Esophagus muscularis mucosa (tissue), 4 donors: ENCODE measurements around the gene PCDH1. TPM values are rescaled to one million over a fixed set of nuclear protein-coding genes. Genes with fewer than 3 reads are reported as not detected.

Experiments
- DNase-seq: peaks from one replicate; pipeline ENCODE4 v3.0.0-alpha.2; 2017; ENCODE audit errors: extremely low spot score
- H3K27ac ChIP-seq, 4 donors: fragments of 200-600 bp; sonication (generic); replicated peaks in 1 of 4; 1 replicate in 3 of 4; 2 replicates in 1 of 4; pipeline ENCODE4 v1.5.1; 2016 to 2019; ENCODE audit warnings: mild to moderate bottlenecking in 1 of 4
- H3K27me3 ChIP-seq, 4 donors: fragments of 200-600 bp; sonication (generic); one replicate each; pipeline versions ENCODE4 v1.5.1 to v1.6.0; 2016 to 2019
- H3K36me3 ChIP-seq, 4 donors: fragments of 200-600 bp; sonication (generic); one replicate each; pipeline ENCODE4 v1.5.1; 2016 to 2019
- H3K4me1 ChIP-seq, 4 donors: fragments of 200-600 bp; sonication (generic); one replicate each; pipeline ENCODE4 v1.5.1; 2016 to 2019
- H3K4me3 ChIP-seq, 4 donors: fragments of 200-600 bp; sonication (generic); 1 replicate in 2 of 4; 2 replicates in 2 of 4; pipeline ENCODE4 v1.5.1; 2016 to 2019; ENCODE audit warnings: mild to moderate bottlenecking in 4 of 4, moderate library complexity in 1 of 4
- H3K9me3 ChIP-seq, 4 donors: fragments of 200-600 bp; sonication (generic); 1 replicate in 3 of 4; 2 replicates in 1 of 4; pipeline ENCODE4 v1.5.1; 2016 to 2019
- CTCF ChIP-seq, 3 experiments: fragments of 200-600 bp in 2 of 3; fragments of 450-650 bp in 1 of 3; sonication (generic) in 2 of 3; IDR thresholded peaks; one replicate each; pipeline ENCODE4 v1.5.1; 2017 to 2019; ENCODE audit warnings: antibody characterized with exemption in 3 of 3, mild to moderate bottlenecking in 2 of 3, moderate library complexity in 1 of 3
- EP300 ChIP-seq: sonication (generic); formaldehyde crosslinking; IDR thresholded peaks from one replicate; pipeline ENCODE4 v1.6.1; 2017; ENCODE audit warnings: antibody characterized with exemption
- POLR2A ChIP-seq: fragments of 450-650 bp; IDR thresholded peaks from one replicate; pipeline ENCODE4 v1.6.1; 2017; ENCODE audit warnings: antibody characterized with exemption, moderate library complexity, mild to moderate bottlenecking, low read depth
- POLR2AphosphoS5 ChIP-seq, 2 donors: sonication (generic); formaldehyde crosslinking; IDR thresholded peaks; one replicate each; pipeline ENCODE4 v1.6.1; 2017; ENCODE audit warnings: antibody characterized with exemption in 2 of 2
- WGBS: methylation state at CpG from one replicate; pipeline ENCODE4 v1.1.5; 2018; 5-methylcytosine and 5-hydroxymethylcytosine counted together
- intact Hi-C: fragments of 100-400 bp; cut with DNase I; formaldehyde crosslinking; loops from one replicate; pipeline ENCODE4 v1.15.1; 2023
- total RNA-seq, 4 donors: library from RNA; depleted of rRNA; stranded (reverse); fragments of >200 nt; gene quantifications; one replicate each; pipeline versions ENCODE4 v1.1.0 to v1.2.1, GENCODE V29; 2016

The PCDH1 gene
- total RNA-seq, 4 donors from 2014 or later: 18.7 to 57.8 (median 38.2) TPM

DNA sequence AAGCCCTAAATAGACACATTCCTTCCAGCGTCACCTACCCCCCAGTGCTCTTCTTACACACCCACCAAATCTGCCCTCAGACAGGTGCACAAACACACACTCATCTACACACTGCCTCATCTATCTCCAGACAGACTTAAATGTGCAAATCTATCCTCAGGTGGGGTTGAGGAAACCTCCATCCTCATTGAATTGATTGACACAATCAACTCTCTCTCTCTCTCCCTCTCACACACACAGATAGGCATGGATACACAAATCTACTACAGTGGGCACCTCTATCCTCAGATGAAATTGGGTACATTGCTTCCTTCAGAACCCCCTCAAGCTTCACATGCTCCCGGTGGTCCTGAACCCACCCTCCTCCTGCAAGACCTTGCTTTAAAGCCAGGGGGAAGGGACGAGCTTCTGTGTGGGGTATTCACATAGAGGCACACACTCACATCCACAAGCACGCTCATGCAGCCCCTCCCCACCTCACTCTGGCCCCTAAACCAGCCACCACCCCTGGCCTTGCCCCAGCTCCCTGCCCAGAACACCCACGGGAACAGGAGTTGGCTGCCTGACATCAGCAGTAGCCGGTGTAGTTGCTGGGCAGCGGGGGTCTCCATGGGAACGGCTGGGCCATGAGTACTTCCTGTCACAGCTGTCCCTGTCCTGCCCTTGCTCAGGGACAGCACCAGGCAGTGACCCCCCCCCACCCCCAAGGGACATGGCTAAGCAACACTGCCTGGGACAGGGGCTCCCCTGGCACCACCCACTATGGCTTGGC, 22.8 kb downstream of the PCDH1 start:
- TF ChIP-seq EP300 (no peak), POLR2A (no peak), POLR2AphosphoS5 (IDR thresholded peaks at IDR 0.05) (no peak), CTCF (IDR thresholded peaks at IDR 0.05) (no peak)
- H3K4me1 ChIP-seq: peaks cover 15 to 29% (median 24%) of the 10 kb centered on the region in 4 donors
- H3K27me3 ChIP-seq: peaks cover 0 to 5% (median 0%) of the 10 kb centered on the region in 4 donors
- H3K9me3 ChIP-seq: no peaks in the 10 kb centered on the region
- peaks cover 0 to 60% (median 14%) of the 10 kb centered on the region in 4 donors for H3K36me3 ChIP-seq
- intact Hi-C loops: no loop called here
- WGBS: 29% methylated on average over 8 of the region's 8 CpGs
- peak overlapping the region in 2 of 4 donors; percentile 11 to 13 for H3K27ac ChIP-seq
- H3K4me3 ChIP-seq: no peak overlapping the region
- DNase-seq: no peak

DNA sequence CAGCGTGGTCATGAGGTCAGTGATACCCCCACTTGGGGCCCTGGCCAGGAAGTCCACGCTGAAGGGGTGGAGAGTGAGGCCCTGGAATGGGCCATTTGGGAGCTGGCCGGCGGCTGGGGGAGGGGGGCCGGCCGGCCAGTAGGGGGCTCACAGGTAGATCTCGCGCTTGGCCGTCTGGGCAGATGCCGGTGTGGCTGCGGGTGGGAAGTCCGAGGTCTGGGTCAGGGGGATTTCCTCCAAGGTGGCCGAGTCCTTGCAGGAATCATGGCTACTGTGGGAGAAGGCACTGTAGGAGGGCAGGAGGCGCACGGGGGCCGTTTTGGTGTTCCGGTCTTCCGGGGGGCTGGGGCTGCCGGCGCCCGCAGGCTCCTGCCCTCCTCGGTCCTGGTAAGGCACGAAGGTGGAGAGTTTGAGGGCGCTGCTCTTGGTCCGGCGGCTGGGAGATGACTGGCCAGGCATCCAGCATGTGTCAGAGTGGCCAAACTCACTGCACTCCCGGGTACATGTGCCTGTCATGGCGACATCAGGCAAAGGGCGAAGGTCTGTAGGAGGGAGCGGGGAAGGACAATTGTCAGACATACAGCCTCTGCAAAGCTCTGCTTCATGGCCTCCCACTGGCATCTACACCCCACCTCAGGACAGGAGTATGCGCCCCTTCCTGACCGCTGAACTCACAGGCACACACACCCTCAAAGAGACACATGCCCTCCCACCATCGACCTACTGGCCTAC, 24.1 kb downstream of the PCDH1 start:
- intact Hi-C loops: no loop called here
- 72% methylated on average over 31 of the region's 33 CpGs for WGBS
- no peak for DNase-seq
- TF ChIP-seq POLR2AphosphoS5 (IDR thresholded peaks at IDR 0.05) (no peak), CTCF (IDR thresholded peaks at IDR 0.05) (no peak), EP300 (no peak), POLR2A (no peak)
- H3K36me3 ChIP-seq: peaks cover 0 to 52% (median 14%) of the 10 kb centered on the region in 4 donors
- no peak overlapping the region for H3K27ac ChIP-seq
- no peaks in the 10 kb centered on the region for H3K9me3 ChIP-seq
- no peak overlapping the region for H3K4me3 ChIP-seq
- peaks cover 18 to 32% (median 29%) of the 10 kb centered on the region in 4 donors for H3K4me1 ChIP-seq
- peaks cover 0 to 5% (median 0%) of the 10 kb centered on the region in 4 donors for H3K27me3 ChIP-seq

GRCh38 chr5:141852448-141852847, 25.8 kb downstream of the PCDH1 start:
- Histone ChIP-seq H3K27ac (no peak overlapping the region), H3K4me1 (peaks cover 30 to 43% (median 38%) of the 10 kb centered on the region in 4 donors), H3K27me3 (no peaks in the 10 kb centered on the region), H3K36me3 (peaks cover 0 to 42% (median 14%) of the 10 kb centered on the region in 4 donors), H3K9me3 (no peaks in the 10 kb centered on the region), H3K4me3 (no peak overlapping the region)
- TF ChIP-seq CTCF (IDR thresholded peaks at IDR 0.05) (no peak), POLR2A (no peak), POLR2AphosphoS5 (IDR thresholded peaks at IDR 0.05) (no peak), EP300 (no peak)
- WGBS: 71% methylated on average over 2 of the region's 3 CpGs
- intact Hi-C loops: no loop called here
- no peak for DNase-seq

GRCh38 chr5:141851195-141851874, 26.9 kb downstream of the PCDH1 start:
- 80% methylated on average over 9 of the region's 10 CpGs for WGBS
- Histone ChIP-seq H3K4me1 (peaks cover 31 to 49% (median 41%) of the 10 kb centered on the region in 4 donors), H3K27ac (peak overlapping the region; percentile 86 to 95 (median 90)), H3K27me3 (peaks cover 0 to 2% (median 0%) of the 10 kb centered on the region in 4 donors), H3K36me3 (peaks cover 0 to 33% (median 14%) of the 10 kb centered on the region in 4 donors), H3K9me3 (no peaks in the 10 kb centered on the region), H3K4me3 (peak overlapping the region in 2 of 4 donors; percentile 67 to 84)
- TF ChIP-seq CTCF (IDR thresholded peaks at IDR 0.05) (no peak), POLR2A (no peak), EP300 (no peak), POLR2AphosphoS5 (IDR thresholded peaks at IDR 0.05) (no peak)
- intact Hi-C loops: no loop called here
- DNase-seq: no peak
